ENCODE results near the gene MTAP.

MTAP gene

GRCh38 chr9:21935631-21936030, 133.2 kb downstream of the MTAP start:
- H3K9me2 ChIP-seq (replicated peaks; ENCODE audit: insufficient read depth, low read length) = no peaks in the 10 kb centered on the region
- no peak overlapping the region for H3K4me3 ChIP-seq (ENCODE audit: insufficient read depth, low read length, poor library complexity, severe bottlenecking)
- H3K79me2 ChIP-seq (ENCODE audit: insufficient read depth, low read length) = no peaks in the 10 kb centered on the region
- H3K27me3 ChIP-seq (ENCODE audit: low read length) = no peaks in the 10 kb centered on the region
- no peak overlapping the region for H3K9ac ChIP-seq (ENCODE audit: low read length)
- no peak overlapping the region for H2AFZ ChIP-seq (ENCODE audit: low read depth, low read length, severe bottlenecking)
- H3K27ac ChIP-seq (ENCODE audit: low read depth, low read length) = no peak overlapping the region
- H3K4me2 ChIP-seq (ENCODE audit: low read depth, low read length, poor library complexity, severe bottlenecking) = no peak overlapping the region
- H4K20me1 ChIP-seq (ENCODE audit: low read depth, low read length) = no peaks in the 10 kb centered on the region
- no peaks in the 10 kb centered on the region for H3K36me3 ChIP-seq (ENCODE audit: low read length)
- H3K9me3 ChIP-seq (ENCODE audit: insufficient read depth, low read length) = no peaks in the 10 kb centered on the region
- TF ChIP-seq CTCF (IDR thresholded peaks at IDR 0.05; ENCODE audit: insufficient read depth, low read length, poor library complexity, severe bottlenecking) (no peak), EZH2phosphoT487 (conservative IDR thresholded peaks at IDR 0.05; ENCODE audit: low read length) (no peak)
- H3F3A ChIP-seq (ENCODE audit: insufficient read depth) = no peaks in the 10 kb centered on the region

- Histone ChIP-seq H4K20me1 (ENCODE audit: low read depth, low read length) (no peaks in the 10 kb centered on the region), H3K27me3 (ENCODE audit: low read length) (no peaks in the 10 kb centered on the region), H3K4me3 (ENCODE audit: insufficient read depth, low read length, poor library complexity, severe bottlenecking) (no peak overlapping the region), H3K9me2 (replicated peaks; ENCODE audit: insufficient read depth, low read length) (no peaks in the 10 kb centered on the region), H3K36me3 (ENCODE audit: low read length) (no peaks in the 10 kb centered on the region), H3K4me2 (ENCODE audit: low read depth, low read length, poor library complexity, severe bottlenecking) (no peak overlapping the region), H3K79me2 (ENCODE audit: insufficient read depth, low read length) (no peaks in the 10 kb centered on the region), H3F3A (ENCODE audit: insufficient read depth) (no peaks in the 10 kb centered on the region), H2AFZ (ENCODE audit: low read depth, low read length, severe bottlenecking) (no peak overlapping the region), H3K27ac (ENCODE audit: low read depth, low read length) (no peak overlapping the region), H3K9me3 (ENCODE audit: insufficient read depth, low read length) (no peaks in the 10 kb centered on the region), H3K9ac (ENCODE audit: low read length) (no peak overlapping the region)
- TF ChIP-seq EZH2phosphoT487 (conservative IDR thresholded peaks at IDR 0.05; ENCODE audit: low read length) (no peak), CTCF (IDR thresholded peaks at IDR 0.05; ENCODE audit: insufficient read depth, low read length, poor library complexity, severe bottlenecking) (no peak)
Measured at GRCh38 chr9:21936161-21936560, 133.7 kb downstream of the MTAP start.

GRCh38 chr9:21941337-21941995, 139.0 kb downstream of the MTAP start:
- H3K4me2 ChIP-seq (ENCODE audit: low read depth, low read length, poor library complexity, severe bottlenecking) = no peak overlapping the region
- no peaks in the 10 kb centered on the region for H4K20me1 ChIP-seq (ENCODE audit: low read depth, low read length)
- TF ChIP-seq CTCF (IDR thresholded peaks at IDR 0.05; ENCODE audit: insufficient read depth, low read length, poor library complexity, severe bottlenecking) (no peak), EZH2phosphoT487 (conservative IDR thresholded peaks at IDR 0.05; ENCODE audit: low read length) (no peak)
- no peak overlapping the region for H3K9ac ChIP-seq (ENCODE audit: low read length)
- no peak overlapping the region for H3K4me3 ChIP-seq (ENCODE audit: insufficient read depth, low read length, poor library complexity, severe bottlenecking)
- no peaks in the 10 kb centered on the region for H3K27me3 ChIP-seq (ENCODE audit: low read length)
- no peaks in the 10 kb centered on the region for H3K9me2 ChIP-seq (replicated peaks; ENCODE audit: insufficient read depth, low read length)
- H2AFZ ChIP-seq (ENCODE audit: low read depth, low read length, severe bottlenecking) = no peak overlapping the region
- no peaks in the 10 kb centered on the region for H3K36me3 ChIP-seq (ENCODE audit: low read length)
- H3K9me3 ChIP-seq (ENCODE audit: insufficient read depth, low read length) = no peaks in the 10 kb centered on the region
- no peaks in the 10 kb centered on the region for H3K79me2 ChIP-seq (ENCODE audit: insufficient read depth, low read length)
- H3K27ac ChIP-seq (ENCODE audit: low read depth, low read length) = no peak overlapping the region
- no peaks in the 10 kb centered on the region for H3F3A ChIP-seq (ENCODE audit: insufficient read depth)

Measured in SU-DHL-6 (cell line).